Tibial artery (tissue), 4 donors: Measurements from ENCODE around the gene CAMK4.
"Not testable (repeated sequence)": the region's sequence is repeated elsewhere in the genome, so short reads cannot be mapped to it uniquely, and the experiment has no call there.

Experiments
- DNase-seq, 2 donors: peaks; one replicate each; pipeline ENCODE4 v3.0.0-alpha.2; 2019
- H3K27ac ChIP-seq, 2 donors: fragments of 200-600 bp; sonication (generic) in 1 of 2; 1 replicate in 1 of 2; 2 replicates in 1 of 2; pipeline ENCODE4 v1.5.1; 2018 to 2019; ENCODE audit warnings: mild to moderate bottlenecking in 1 of 2
- H3K27me3 ChIP-seq, 2 donors: fragments of 200-600 bp; sonication (generic) in 1 of 2; one replicate each; pipeline versions ENCODE4 v1.5.1 to v1.6.0; 2016 to 2019
- H3K36me3 ChIP-seq, 3 donors: fragments of 200-600 bp; sonication (generic) in 2 of 3; one replicate each; pipeline ENCODE4 v1.5.1; 2016 to 2019; ENCODE audit warnings: mild to moderate bottlenecking in 2 of 3
- H3K4me1 ChIP-seq, 4 donors: fragments of 200-600 bp; sonication (generic) in 2 of 4; 1 replicate in 3 of 4; 2 replicates in 1 of 4; pipeline ENCODE4 v1.5.1; 2016 to 2019
- H3K4me3 ChIP-seq, 2 donors: fragments of 200-600 bp; sonication (generic) in 1 of 2; 1 replicate in 1 of 2; 2 replicates in 1 of 2; pipeline ENCODE4 v1.5.1; 2018 to 2019; ENCODE audit warnings: mild to moderate bottlenecking in 2 of 2
- H3K9me3 ChIP-seq, 3 donors: fragments of 200-600 bp; sonication (generic) in 1 of 3; one replicate each; pipeline ENCODE4 v1.5.1; 2016 to 2019
- CTCF ChIP-seq, 2 experiments: fragments of 200-600 bp in 1 of 2; fragments of 450-650 bp in 1 of 2; IDR thresholded peaks; one replicate each; pipeline ENCODE4 v1.5.1; 2017 to 2019; ENCODE audit warnings: antibody characterized with exemption in 2 of 2, mild to moderate bottlenecking in 1 of 2, moderate library complexity in 1 of 2
- intact Hi-C: fragments of 100-400 bp; cut with DNase I; formaldehyde crosslinking; loops from one replicate; pipeline ENCODE4 v1.15.0; 2023; ENCODE audit warnings: low total_unique reads

The CAMK4 gene

GRCh38 chr5:111255169-111255568, 31.0 kb downstream of the CAMK4 start:
- no peak for TF ChIP-seq CTCF (IDR thresholded peaks at IDR 0.05)
- Histone ChIP-seq H3K27me3 (no peaks in the 10 kb centered on the region), H3K27ac (no peak overlapping the region), H3K9me3 (no peaks in the 10 kb centered on the region), H3K4me3 (no peak overlapping the region), H3K4me1 (no peaks in the 10 kb centered on the region), H3K36me3 (no peaks in the 10 kb centered on the region)
- intact Hi-C loops, result no loop called here
- no peak for DNase-seq

- Histone ChIP-seq H3K9me3 (no peaks in the 10 kb centered on the region), H3K27me3 (no peaks in the 10 kb centered on the region), H3K4me3 (no peak overlapping the region), H3K27ac (no peak overlapping the region), H3K36me3 (no peaks in the 10 kb centered on the region), H3K4me1 (no peaks in the 10 kb centered on the region)
- no peak for TF ChIP-seq CTCF (IDR thresholded peaks at IDR 0.05)
- DNase-seq, result no peak
- intact Hi-C loops, result no loop called here
These were observed 31.9 kb downstream of the CAMK4 start for GRCh38 chr5:111256128-111256527.

GRCh38 chr5:111257610-111258009, 33.4 kb downstream of the CAMK4 start:
- H3K4me3 ChIP-seq, intact Hi-C loops, H3K9me3 ChIP-seq: not testable (repeated sequence)

GRCh38 chr5:111259636-111260035, 35.5 kb downstream of the CAMK4 start:
- H3K9me3 ChIP-seq, result no peaks in the 10 kb centered on the region
- intact Hi-C loops, result no loop called here
- no peak for TF ChIP-seq CTCF (IDR thresholded peaks at IDR 0.05)
- no peak overlapping the region for H3K4me3 ChIP-seq
- H3K4me1 ChIP-seq, result no peaks in the 10 kb centered on the region
- no peak for DNase-seq
- H3K27ac ChIP-seq, result no peak overlapping the region
- H3K36me3 ChIP-seq, result no peaks in the 10 kb centered on the region
- H3K27me3 ChIP-seq, result no peaks in the 10 kb centered on the region

More at GRCh38 chr5:111257610-111258009, 33.4 kb downstream of the CAMK4 start:
- H3K4me1 ChIP-seq, H3K27me3 ChIP-seq, H3K36me3 ChIP-seq, H3K27ac ChIP-seq, DNase-seq: not testable (repeated sequence)

- H3K27ac ChIP-seq, result no peak overlapping the region
- H3K27me3 ChIP-seq, result no peaks in the 10 kb centered on the region
- H3K9me3 ChIP-seq, result no peaks in the 10 kb centered on the region
- DNase-seq, result no peak
- no peak overlapping the region for H3K4me3 ChIP-seq
- H3K4me1 ChIP-seq, result no peaks in the 10 kb centered on the region
- no peak for TF ChIP-seq CTCF (IDR thresholded peaks at IDR 0.05)
- intact Hi-C loops, result no loop called here
- no peaks in the 10 kb centered on the region for H3K36me3 ChIP-seq
These were observed 37.4 kb downstream of the CAMK4 start for GRCh38 chr5:111261610-111262009.

- Histone ChIP-seq H3K27ac (no peak overlapping the region), H3K27me3 (no peaks in the 10 kb centered on the region), H3K4me3 (no peak overlapping the region), H3K9me3 (no peaks in the 10 kb centered on the region), H3K4me1 (no peaks in the 10 kb centered on the region), H3K36me3 (no peaks in the 10 kb centered on the region)
- DNase-seq, result no peak
- intact Hi-C loops, result no loop called here
- no peak for TF ChIP-seq CTCF (IDR thresholded peaks at IDR 0.05)
These were observed 38.0 kb downstream of the CAMK4 start for GRCh38 chr5:111262153-111262552.
